Gastrocnemius medialis (tissue), 4 donors: ENCODE data around the gene SLC30A10. TPM values are rescaled to one million over a fixed set of nuclear protein-coding genes. Genes with fewer than 3 reads are reported as not detected.

Experiments
- ATAC-seq, 2 donors: fragments of 150-250 bp; one replicate each; pipeline ENCODE4 v1.9.1; 2016
- DNase-seq, 2 donors: peaks; one replicate each; pipeline ENCODE4 v3.0.0-alpha.2; 2019
- H3K27ac ChIP-seq, 4 donors: fragments of 200-600 bp; sonication (generic); 1 replicate in 1 of 4; 2 replicates in 3 of 4; pipeline ENCODE4 v1.5.1; 2016 to 2018; ENCODE audit warnings: mild to moderate bottlenecking in 2 of 4, moderate library complexity in 1 of 4
- H3K27me3 ChIP-seq, 3 donors: fragments of 200-600 bp; sonication (generic) in 2 of 3; 1 replicate in 1 of 3; 2 replicates in 2 of 3; pipeline versions ENCODE4 v1.5.1 to v1.6.0; 2016 to 2019; ENCODE audit warnings: mild to moderate bottlenecking in 1 of 3, moderate library complexity in 1 of 3
- H3K36me3 ChIP-seq, 2 donors: fragments of 200-600 bp; sonication (generic) in 1 of 2; one replicate each; pipeline ENCODE4 v1.5.1; 2017 to 2018
- H3K4me1 ChIP-seq, 2 donors: fragments of 200-600 bp; sonication (generic) in 1 of 2; one replicate each; pipeline ENCODE4 v1.5.1; 2016 to 2017; ENCODE audit warnings: mild to moderate bottlenecking in 2 of 2
- H3K4me3 ChIP-seq, 4 donors: fragments of 200-600 bp; sonication (generic) in 3 of 4; 1 replicate in 1 of 4; 2 replicates in 3 of 4; pipeline ENCODE4 v1.5.1; 2016 to 2019; ENCODE audit warnings: mild to moderate bottlenecking in 2 of 4
- H3K9me3 ChIP-seq, 3 donors: fragments of 200-600 bp; sonication (generic) in 2 of 3; 1 replicate in 1 of 3; 2 replicates in 2 of 3; pipeline ENCODE4 v1.5.1; 2016 to 2019
- POLR2A ChIP-seq, 2 donors: fragments of 450-650 bp; IDR thresholded peaks; one replicate each; pipeline ENCODE4 v1.6.1; 2017; ENCODE audit warnings: antibody characterized with exemption in 2 of 2, mild to moderate bottlenecking in 2 of 2, moderate library complexity in 2 of 2
- in situ Hi-C, 4 donors: fragments of 200-750 bp; cut with MboI; loops; one replicate each; pipeline versions ENCODE4 v1.15.0 to v1.8.0; 2017; ENCODE audit warnings: low sequenced_read_pairs in 4 of 4
- intact Hi-C: fragments of 100-400 bp; cut with DNase I; formaldehyde crosslinking; loops from one replicate; pipeline ENCODE4 v1.15.1; 2023; ENCODE audit warnings: low total_unique reads
- total RNA-seq, 4 donors: library from RNA; depleted of rRNA; stranded (reverse); fragments of >200 nt; gene quantifications; one replicate each; pipeline versions ENCODE4 v1.1.0 to v1.2.3, GENCODE V29; 2016
- TF ChIP-seq, protein P1 (sequence below), 5 experiments: fragments of 450-650 bp in 3 of 5; fragments of 200-600 bp in 2 of 5; sonication (generic) in 2 of 5; IDR thresholded peaks in 4 of 5; conservative IDR thresholded peaks in 1 of 5; 1 replicate in 4 of 5; 2 replicates in 1 of 5; pipeline ENCODE4 v1.5.1; 2016 to 2019; ENCODE audit warnings: antibody characterized with exemption in 5 of 5, mild to moderate bottlenecking in 3 of 5, moderate library complexity in 3 of 5

SLC30A10 gene
- total RNA-seq, 4 donors from 2014 or later: not detected

DNA sequence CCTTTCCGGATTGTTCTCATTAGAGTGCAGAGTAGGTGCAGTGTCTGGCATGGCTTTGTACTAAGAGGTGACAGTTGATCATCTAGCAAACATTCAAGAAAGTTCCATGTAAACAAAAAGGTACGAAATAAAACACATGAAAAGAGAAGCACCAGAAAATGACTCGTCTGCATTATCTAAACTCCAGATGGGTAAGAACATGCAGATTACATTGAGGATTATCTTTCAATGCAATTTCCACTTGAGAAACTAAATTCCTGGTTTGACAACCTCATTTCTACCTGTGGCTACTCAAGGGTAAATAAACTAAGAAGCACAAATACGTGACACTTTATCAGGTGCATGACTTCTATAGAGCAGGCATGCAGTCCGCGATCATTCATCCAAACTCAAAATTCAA is 17.6 kb downstream of the SLC30A10 start:
- in situ Hi-C loops: no loop called here
- no peak for DNase-seq
- intact Hi-C loops: no loop called here

DNA sequence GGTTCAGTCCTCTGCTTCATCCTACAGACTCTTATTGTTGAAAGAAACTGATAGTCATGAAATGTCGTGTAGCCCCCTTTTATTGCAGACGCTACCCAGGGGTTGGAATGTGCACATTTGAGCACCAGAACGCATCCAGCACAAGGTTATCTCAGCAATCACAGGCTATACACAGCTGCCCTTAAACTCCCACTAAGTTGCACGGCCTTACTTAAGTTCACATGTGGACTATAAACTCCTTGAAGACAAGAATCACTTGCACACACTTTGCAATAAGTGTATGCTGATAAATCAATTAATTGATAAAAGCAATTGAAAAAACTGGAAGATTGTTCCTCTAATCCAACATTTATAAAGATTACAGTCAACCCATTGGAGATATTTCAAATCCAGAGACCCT is 18.9 kb downstream of the SLC30A10 start:
- TF ChIP-seq, protein P1, sequence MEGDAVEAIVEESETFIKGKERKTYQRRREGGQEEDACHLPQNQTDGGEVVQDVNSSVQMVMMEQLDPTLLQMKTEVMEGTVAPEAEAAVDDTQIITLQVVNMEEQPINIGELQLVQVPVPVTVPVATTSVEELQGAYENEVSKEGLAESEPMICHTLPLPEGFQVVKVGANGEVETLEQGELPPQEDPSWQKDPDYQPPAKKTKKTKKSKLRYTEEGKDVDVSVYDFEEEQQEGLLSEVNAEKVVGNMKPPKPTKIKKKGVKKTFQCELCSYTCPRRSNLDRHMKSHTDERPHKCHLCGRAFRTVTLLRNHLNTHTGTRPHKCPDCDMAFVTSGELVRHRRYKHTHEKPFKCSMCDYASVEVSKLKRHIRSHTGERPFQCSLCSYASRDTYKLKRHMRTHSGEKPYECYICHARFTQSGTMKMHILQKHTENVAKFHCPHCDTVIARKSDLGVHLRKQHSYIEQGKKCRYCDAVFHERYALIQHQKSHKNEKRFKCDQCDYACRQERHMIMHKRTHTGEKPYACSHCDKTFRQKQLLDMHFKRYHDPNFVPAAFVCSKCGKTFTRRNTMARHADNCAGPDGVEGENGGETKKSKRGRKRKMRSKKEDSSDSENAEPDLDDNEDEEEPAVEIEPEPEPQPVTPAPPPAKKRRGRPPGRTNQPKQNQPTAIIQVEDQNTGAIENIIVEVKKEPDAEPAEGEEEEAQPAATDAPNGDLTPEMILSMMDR (IDR thresholded peaks at IDR 0.05 in 4 of 5, conservative IDR thresholded peaks at IDR 0.05 in 1 of 5): no peak
- no peak for TF ChIP-seq POLR2A (IDR thresholded peaks at IDR 0.05)
- in situ Hi-C loops: no loop called here
- no peaks in the 10 kb centered on the region for H3K36me3 ChIP-seq
- DNase-seq (no peak), ATAC-seq (no peak)
- no peak overlapping the region for H3K4me3 ChIP-seq
- no peaks in the 10 kb centered on the region for H3K9me3 ChIP-seq
- intact Hi-C loops: no loop called here
- H3K4me1 ChIP-seq: no peaks in the 10 kb centered on the region
- H3K27me3 ChIP-seq: no peaks in the 10 kb centered on the region
- no peak overlapping the region for H3K27ac ChIP-seq

More for the DNA sequence above, 17.6 kb downstream of the SLC30A10 start:
- Histone ChIP-seq H3K36me3 (no peaks in the 10 kb centered on the region), H3K27me3 (no peaks in the 10 kb centered on the region), H3K4me1 (no peaks in the 10 kb centered on the region), H3K4me3 (no peak overlapping the region), H3K9me3 (no peaks in the 10 kb centered on the region), H3K27ac (no peak overlapping the region)
- no peak for ATAC-seq
- no peak for TF ChIP-seq POLR2A (IDR thresholded peaks at IDR 0.05)
- TF ChIP-seq, protein P1 (IDR thresholded peaks at IDR 0.05 in 4 of 5, conservative IDR thresholded peaks at IDR 0.05 in 1 of 5): no peak

DNA sequence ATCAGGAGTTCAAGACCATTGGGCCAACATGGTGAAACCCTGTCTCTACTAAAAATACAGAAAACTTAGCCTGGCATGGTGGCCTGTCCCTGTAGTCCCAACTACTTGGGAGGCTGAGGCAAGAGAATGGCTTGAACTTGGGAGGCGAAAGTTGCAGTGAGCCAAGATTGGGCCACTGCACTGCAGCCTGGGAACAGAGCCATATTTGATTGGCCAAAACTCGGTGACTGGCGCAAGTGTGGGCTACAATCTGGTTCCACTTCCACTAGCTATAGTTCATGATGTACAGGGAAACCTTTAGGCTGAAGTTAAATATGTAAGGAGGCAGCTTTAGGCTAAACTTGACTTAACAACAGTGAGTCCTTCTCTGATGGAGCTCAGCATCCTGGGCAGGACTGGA is 20.2 kb downstream of the SLC30A10 start:
- DNase-seq (no peak), ATAC-seq (no peak)
- in situ Hi-C loops: no loop called here
- Histone ChIP-seq H3K9me3 (no peaks in the 10 kb centered on the region), H3K27ac (no peak overlapping the region), H3K36me3 (no peaks in the 10 kb centered on the region), H3K27me3 (no peaks in the 10 kb centered on the region), H3K4me1 (no peaks in the 10 kb centered on the region), H3K4me3 (no peak overlapping the region)
- no peak for TF ChIP-seq POLR2A (IDR thresholded peaks at IDR 0.05)
- TF ChIP-seq, protein P1 (IDR thresholded peaks at IDR 0.05 in 4 of 5, conservative IDR thresholded peaks at IDR 0.05 in 1 of 5): no peak
- intact Hi-C loops: no loop called here

DNA sequence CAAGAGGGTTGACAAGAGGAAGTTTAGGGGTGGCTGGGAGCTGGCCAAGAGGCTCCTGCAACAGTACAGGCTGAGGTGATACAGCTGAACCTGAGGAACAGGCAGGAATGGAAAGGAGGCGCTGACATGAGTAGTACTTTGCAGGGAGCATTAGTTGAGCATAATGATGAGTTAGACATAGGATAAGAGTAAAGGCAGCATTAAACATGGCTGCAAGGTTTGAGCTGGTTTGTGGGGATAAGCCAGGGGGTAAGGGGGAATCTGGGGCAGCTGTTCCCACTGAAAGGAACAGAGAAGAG is 20.6 kb downstream of the SLC30A10 start:
- no peak for TF ChIP-seq POLR2A (IDR thresholded peaks at IDR 0.05)
- TF ChIP-seq, protein P1 (IDR thresholded peaks at IDR 0.05 in 4 of 5, conservative IDR thresholded peaks at IDR 0.05 in 1 of 5): no peak
- H3K36me3 ChIP-seq: no peaks in the 10 kb centered on the region
- ATAC-seq (no peak), DNase-seq (no peak)
- in situ Hi-C loops: no loop called here
- intact Hi-C loops: no loop called here
- H3K27ac ChIP-seq: no peak overlapping the region
- H3K9me3 ChIP-seq: no peaks in the 10 kb centered on the region
- no peak overlapping the region for H3K4me3 ChIP-seq
- H3K4me1 ChIP-seq: no peaks in the 10 kb centered on the region
- no peaks in the 10 kb centered on the region for H3K27me3 ChIP-seq
